Upper lobe of left lung (tissue), 6 donors: ENCODE measurements around the gene PRKN. TPM values are rescaled to one million over a fixed set of nuclear protein-coding genes. Genes with fewer than 3 reads are reported as not detected.
A peak's percentile ranks its signal among the peaks of the same experiment; 100 is the strongest.

Experiments
- ATAC-seq, 2 donors: fragments of 200-7000 bp; cut with Tn5 transposase; one replicate each; pipeline ENCODE4 v1.9.1; 2022; ENCODE audit warnings: mild to moderate bottlenecking in 2 of 2, moderate library complexity in 2 of 2; ENCODE audit not compliant: low FRiP score in 2 of 2
- DNase-seq, 2 donors: peaks; one replicate each; pipeline ENCODE4 v3.0.0-alpha.2; 2019 to 2020
- H3K27ac ChIP-seq, 4 donors: fragments of 200-600 bp; sonication (generic); one replicate each; pipeline ENCODE4 v1.5.1; 2016 to 2019
- H3K27me3 ChIP-seq, 4 donors: fragments of 200-600 bp; sonication (generic); one replicate each; pipeline ENCODE4 v1.5.1; 2017 to 2019
- H3K36me3 ChIP-seq, 4 donors: fragments of 200-600 bp; sonication (generic); one replicate each; pipeline ENCODE4 v1.5.1; 2016 to 2019
- H3K4me1 ChIP-seq, 4 donors: fragments of 200-600 bp; sonication (generic); one replicate each; pipeline ENCODE4 v1.5.1; 2018 to 2019
- H3K4me3 ChIP-seq, 4 donors: fragments of 200-600 bp; sonication (generic); one replicate each; pipeline ENCODE4 v1.5.1; 2017 to 2019; ENCODE audit warnings: mild to moderate bottlenecking in 2 of 4, moderate library complexity in 1 of 4
- H3K9me3 ChIP-seq, 4 donors: fragments of 200-600 bp; sonication (generic); one replicate each; pipeline ENCODE4 v1.5.1; 2018 to 2019
- EP300 ChIP-seq, 4 donors: sonication (generic); formaldehyde crosslinking; IDR thresholded peaks; one replicate each; pipeline ENCODE4 v1.5.1; 2017; ENCODE audit warnings: antibody characterized with exemption in 4 of 4, control low read depth in 2 of 4
- POLR2A ChIP-seq, 4 donors: fragments of 450-650 bp; IDR thresholded peaks; one replicate each; pipeline ENCODE4 v1.5.1; 2016 to 2017; ENCODE audit warnings: antibody characterized with exemption in 4 of 4, mild to moderate bottlenecking in 2 of 4
- POLR2AphosphoS5 ChIP-seq, 2 donors: sonication (generic); formaldehyde crosslinking; IDR thresholded peaks; one replicate each; pipeline ENCODE4 v1.5.1; 2017; ENCODE audit warnings: antibody characterized with exemption in 2 of 2
- WGBS, 2 donors: methylation state at CpG; one replicate each; pipeline ENCODE4 v1.1.5; 2017 to 2018; 5-methylcytosine and 5-hydroxymethylcytosine counted together
- total RNA-seq, 6 donors: library from RNA; depleted of rRNA in 4 of 6; stranded (reverse); fragments of >200 nt in 4 of 6; gene quantifications; one replicate each; pipeline versions ENCODE4 v1.1.0 to v1.2.1, GENCODE V29; 2016 to 2021
- TF ChIP-seq, protein P1 (sequence below), 6 experiments: fragments of 450-650 bp in 4 of 6; fragments of 200-600 bp in 2 of 6; sonication (generic) in 2 of 6; IDR thresholded peaks; one replicate each; pipeline ENCODE4 v1.5.1; 2016 to 2019; ENCODE audit warnings: antibody characterized with exemption in 6 of 6
- donor health status: DM: no; HTN: no; CAD: no; lungs with moderate emphysema.
- donor health status: DM: no; HTN: yes; CAD: no; lungs with severe emphysema.

The PRKN gene
- total RNA-seq, 6 donors from 2014 or later = 2.7 to 29.3 (median 5.5) TPM

DNA sequence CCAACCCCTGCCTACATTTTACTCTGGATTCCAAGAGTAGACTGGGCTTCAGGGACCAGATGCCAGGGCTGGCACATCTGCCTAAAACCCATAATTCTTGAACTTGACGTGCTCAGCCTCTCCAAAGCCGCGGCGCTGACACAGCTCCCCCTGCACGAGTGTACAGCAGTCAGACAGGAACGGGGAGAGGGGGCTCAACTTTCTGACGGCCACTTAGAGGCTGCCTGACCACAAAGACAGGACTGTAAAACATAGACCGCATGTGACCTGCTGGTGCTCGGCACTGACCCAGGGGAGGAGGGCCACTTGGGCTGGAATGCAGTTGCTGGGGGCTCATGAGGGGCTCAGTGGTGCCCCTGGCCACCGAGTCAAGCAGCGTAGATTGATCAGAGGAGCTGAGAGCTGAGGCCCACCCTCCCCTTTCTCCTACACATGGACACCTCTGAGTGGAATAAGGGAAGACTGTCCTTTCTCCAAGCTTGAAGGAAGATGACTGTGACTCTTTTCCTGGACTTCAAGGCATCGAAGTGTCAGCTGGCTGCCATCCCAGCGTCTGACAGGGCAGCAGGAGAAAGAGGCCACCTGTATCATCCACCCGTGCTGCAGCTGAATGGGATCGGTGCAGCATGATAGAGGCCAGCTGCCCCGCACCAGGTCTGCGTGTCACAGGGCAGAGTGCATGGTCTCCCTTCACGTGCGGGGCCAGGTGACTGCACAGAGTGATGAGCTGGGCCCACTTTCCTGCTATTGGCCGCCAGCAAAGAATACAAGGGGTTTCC is 1282.4 kb downstream of the PRKN start:
- WGBS, 2 donors = 41 to 67% methylated on average over 19 of the region's 20 CpGs
- no peak overlapping the region for H3K27ac ChIP-seq
- DNase-seq (peak in 1 of 2 donors; percentile 22), ATAC-seq (peak; percentile 16 to 43)
- no peaks in the 10 kb centered on the region for H3K9me3 ChIP-seq
- TF ChIP-seq POLR2A (IDR thresholded peaks at IDR 0.05) (no peak), EP300 (IDR thresholded peaks at IDR 0.05) (no peak), POLR2AphosphoS5 (IDR thresholded peaks at IDR 0.05) (no peak)
- TF ChIP-seq, protein P1, sequence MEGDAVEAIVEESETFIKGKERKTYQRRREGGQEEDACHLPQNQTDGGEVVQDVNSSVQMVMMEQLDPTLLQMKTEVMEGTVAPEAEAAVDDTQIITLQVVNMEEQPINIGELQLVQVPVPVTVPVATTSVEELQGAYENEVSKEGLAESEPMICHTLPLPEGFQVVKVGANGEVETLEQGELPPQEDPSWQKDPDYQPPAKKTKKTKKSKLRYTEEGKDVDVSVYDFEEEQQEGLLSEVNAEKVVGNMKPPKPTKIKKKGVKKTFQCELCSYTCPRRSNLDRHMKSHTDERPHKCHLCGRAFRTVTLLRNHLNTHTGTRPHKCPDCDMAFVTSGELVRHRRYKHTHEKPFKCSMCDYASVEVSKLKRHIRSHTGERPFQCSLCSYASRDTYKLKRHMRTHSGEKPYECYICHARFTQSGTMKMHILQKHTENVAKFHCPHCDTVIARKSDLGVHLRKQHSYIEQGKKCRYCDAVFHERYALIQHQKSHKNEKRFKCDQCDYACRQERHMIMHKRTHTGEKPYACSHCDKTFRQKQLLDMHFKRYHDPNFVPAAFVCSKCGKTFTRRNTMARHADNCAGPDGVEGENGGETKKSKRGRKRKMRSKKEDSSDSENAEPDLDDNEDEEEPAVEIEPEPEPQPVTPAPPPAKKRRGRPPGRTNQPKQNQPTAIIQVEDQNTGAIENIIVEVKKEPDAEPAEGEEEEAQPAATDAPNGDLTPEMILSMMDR (IDR thresholded peaks at IDR 0.05) = no peak
- peaks cover 0 to 11% (median 0%) of the 10 kb centered on the region in 4 donors for H3K4me1 ChIP-seq
- H3K27me3 ChIP-seq = no peaks in the 10 kb centered on the region
- H3K36me3 ChIP-seq = no peaks in the 10 kb centered on the region
- H3K4me3 ChIP-seq = no peak overlapping the region

DNA sequence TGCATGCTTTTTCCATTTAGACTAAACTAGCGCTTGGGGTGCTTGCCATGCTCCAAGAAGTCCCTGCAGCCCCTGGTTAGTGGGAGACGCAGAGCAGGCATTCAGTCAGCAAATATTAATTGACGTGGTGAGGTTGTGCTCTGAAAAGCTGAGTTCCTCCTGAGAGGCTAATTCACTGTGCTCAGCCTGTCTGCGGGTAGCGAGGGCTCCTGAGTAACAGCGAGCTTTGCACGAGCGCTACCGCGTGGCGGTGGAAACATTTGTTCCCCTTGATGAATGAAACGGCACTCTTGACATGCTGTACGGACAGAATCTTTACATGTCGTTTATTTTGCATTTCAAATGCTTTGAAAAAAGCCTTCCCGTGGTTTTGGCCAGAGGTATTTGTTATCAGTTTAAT is 1283.1 kb downstream of the PRKN start:
- peaks cover 0 to 11% (median 0%) of the 10 kb centered on the region in 4 donors for H3K4me1 ChIP-seq
- ATAC-seq (peak in 1 of 2 donors; percentile 54), DNase-seq (peak in 1 of 2 donors; percentile 23)
- H3K4me3 ChIP-seq = no peak overlapping the region
- H3K27ac ChIP-seq = no peak overlapping the region
- H3K36me3 ChIP-seq = no peaks in the 10 kb centered on the region
- H3K9me3 ChIP-seq = no peaks in the 10 kb centered on the region
- TF ChIP-seq, protein P1 (IDR thresholded peaks at IDR 0.05) = no peak
- TF ChIP-seq POLR2A (IDR thresholded peaks at IDR 0.05) (no peak), EP300 (IDR thresholded peaks at IDR 0.05) (no peak), POLR2AphosphoS5 (IDR thresholded peaks at IDR 0.05) (no peak)
- H3K27me3 ChIP-seq = no peaks in the 10 kb centered on the region
- 27 to 49% methylated on average over 15 of the region's 15 CpGs for WGBS, 2 donors

DNA sequence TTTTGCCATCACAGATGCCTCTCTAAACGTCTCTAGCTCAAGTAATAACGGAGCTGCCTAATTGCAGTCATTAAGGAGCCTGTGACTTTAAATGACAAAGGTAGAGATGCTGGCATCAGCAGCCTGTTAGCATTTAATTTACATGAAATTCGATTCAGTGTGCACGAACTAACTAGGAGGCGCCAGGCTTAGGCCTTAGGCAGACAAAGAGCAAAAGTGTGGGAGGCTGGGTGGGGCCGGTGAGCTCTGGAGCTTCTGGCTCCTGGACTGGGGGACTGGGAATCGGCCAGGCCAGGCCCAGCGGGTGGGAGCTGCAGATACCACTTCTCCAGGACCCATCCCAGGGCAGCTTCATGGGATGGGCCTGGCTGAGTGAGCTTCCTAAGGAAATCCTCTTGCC is 1283.7 kb downstream of the PRKN start:
- DNase-seq = no peak
- Histone ChIP-seq H3K9me3 (no peaks in the 10 kb centered on the region), H3K27ac (no peak overlapping the region), H3K4me3 (no peak overlapping the region), H3K27me3 (no peaks in the 10 kb centered on the region), H3K36me3 (no peaks in the 10 kb centered on the region), H3K4me1 (peaks cover 0 to 11% (median 0%) of the 10 kb centered on the region in 4 donors)
- no peak for TF ChIP-seq EP300 (IDR thresholded peaks at IDR 0.05)
- TF ChIP-seq POLR2A (IDR thresholded peaks at IDR 0.05) = no peak
- no peak for TF ChIP-seq POLR2AphosphoS5 (IDR thresholded peaks at IDR 0.05)
- TF ChIP-seq, protein P1 (IDR thresholded peaks at IDR 0.05) = no peak
- 58 to 66% methylated on average over 7 to 8 of the region's 8 CpGs for WGBS, 2 donors
- ATAC-seq = peak; percentile 23 to 57

DNA sequence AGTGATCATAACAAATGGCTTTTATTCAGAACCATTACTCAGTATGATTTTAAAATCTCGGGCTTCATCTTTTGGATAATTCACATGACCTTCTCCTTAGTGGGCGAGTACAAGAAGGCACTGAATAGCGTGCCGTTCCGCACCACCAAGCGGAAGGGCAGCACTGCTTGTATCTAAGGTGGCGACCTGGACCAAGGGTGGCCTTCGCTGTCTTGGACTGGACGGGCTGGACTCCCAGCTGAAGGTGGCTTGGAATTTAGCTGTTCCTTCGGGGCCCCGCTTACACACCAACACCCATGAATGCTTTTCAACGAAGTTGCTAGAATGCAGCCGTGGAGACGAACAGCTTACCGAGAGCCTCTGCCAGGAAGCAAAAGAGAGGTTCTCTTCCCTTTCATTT is 1285.1 kb downstream of the PRKN start:
- no peak for TF ChIP-seq POLR2A (IDR thresholded peaks at IDR 0.05)
- TF ChIP-seq, protein P1 (IDR thresholded peaks at IDR 0.05) = no peak
- TF ChIP-seq EP300 (IDR thresholded peaks at IDR 0.05) = no peak
- TF ChIP-seq POLR2AphosphoS5 (IDR thresholded peaks at IDR 0.05) = no peak
- 94 to 96% methylated on average over 15 of the region's 15 CpGs for WGBS, 2 donors

More for the DNA sequence above, 1285.1 kb downstream of the PRKN start:
- no peaks in the 10 kb centered on the region for H3K9me3 ChIP-seq
- no peaks in the 10 kb centered on the region for H3K36me3 ChIP-seq
- no peak overlapping the region for H3K4me3 ChIP-seq
- DNase-seq (no peak), ATAC-seq (no peak)
- H3K27me3 ChIP-seq = no peaks in the 10 kb centered on the region
- peaks cover 0 to 11% (median 0%) of the 10 kb centered on the region in 4 donors for H3K4me1 ChIP-seq
- H3K27ac ChIP-seq = no peak overlapping the region
